22Rv1 (cell line): ENCODE measurements around the gene XPO4.
A peak's percentile ranks its signal among the peaks of the same experiment; 100 is the strongest.
"Not testable (repeated sequence)": the region's sequence is repeated elsewhere in the genome, so short reads cannot be mapped to it uniquely, and the experiment has no call there.

ENCODE experiments used
- H3K27ac ChIP-seq: fragments of 450-650 bp; 2 replicates; pipeline ENCODE4 v1.5.1; 2017
- ZFX ChIP-seq: fragments of 450-650 bp; IDR thresholded peaks from 2 replicates; pipeline ENCODE4 v1.6.1; 2017; ENCODE audit warnings: antibody characterized with exemption, borderline replicate concordance
- TF ChIP-seq, protein P1 (sequence below): fragments of 450-650 bp; IDR thresholded peaks from 2 replicates; pipeline ENCODE4 v1.5.1; 2017; ENCODE audit warnings: mild to moderate bottlenecking

The XPO4 gene

DNA sequence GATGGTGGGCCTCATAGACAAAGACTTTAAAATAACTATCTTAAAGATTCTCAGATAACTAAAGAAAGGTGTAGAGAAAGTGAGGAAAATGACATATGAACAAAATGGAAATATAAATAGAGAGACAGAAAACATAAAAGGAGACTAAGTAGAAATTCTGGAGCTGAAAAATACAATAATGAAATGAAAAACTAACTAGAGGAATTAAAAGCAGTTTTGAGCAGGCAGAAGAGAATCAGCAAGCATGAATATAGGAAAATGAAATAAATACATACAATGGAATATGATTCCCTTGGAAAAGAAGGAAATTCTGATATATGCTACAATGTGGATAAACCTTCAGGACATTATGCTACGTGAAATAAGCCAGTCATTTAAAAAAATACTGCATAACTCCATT, 132.7 kb downstream of the XPO4 start:
- H3K27ac ChIP-seq, result peak overlapping the region; percentile 45

DNA sequence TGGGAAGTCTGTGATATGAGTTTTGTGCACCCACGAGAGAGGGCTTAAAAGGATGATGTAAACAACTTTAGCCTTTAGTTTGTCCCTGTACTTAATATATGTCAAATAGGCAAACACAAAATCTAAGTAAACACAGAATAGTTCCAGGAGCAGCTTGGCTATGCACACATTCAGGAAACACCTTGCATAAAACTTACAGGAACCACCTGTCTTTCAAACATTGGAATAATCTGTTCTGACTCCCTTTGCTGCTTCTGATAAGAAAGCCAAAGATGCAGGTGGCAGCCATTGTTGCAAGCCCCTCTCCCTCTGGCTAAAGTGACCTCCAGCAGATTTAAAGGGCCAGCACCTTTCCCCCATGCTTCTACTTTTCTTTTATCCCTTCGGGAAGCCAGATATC, 133.5 kb downstream of the XPO4 start:
- peak overlapping the region; percentile 45 for H3K27ac ChIP-seq
- no peak for TF ChIP-seq ZFX
- TF ChIP-seq, protein P1, sequence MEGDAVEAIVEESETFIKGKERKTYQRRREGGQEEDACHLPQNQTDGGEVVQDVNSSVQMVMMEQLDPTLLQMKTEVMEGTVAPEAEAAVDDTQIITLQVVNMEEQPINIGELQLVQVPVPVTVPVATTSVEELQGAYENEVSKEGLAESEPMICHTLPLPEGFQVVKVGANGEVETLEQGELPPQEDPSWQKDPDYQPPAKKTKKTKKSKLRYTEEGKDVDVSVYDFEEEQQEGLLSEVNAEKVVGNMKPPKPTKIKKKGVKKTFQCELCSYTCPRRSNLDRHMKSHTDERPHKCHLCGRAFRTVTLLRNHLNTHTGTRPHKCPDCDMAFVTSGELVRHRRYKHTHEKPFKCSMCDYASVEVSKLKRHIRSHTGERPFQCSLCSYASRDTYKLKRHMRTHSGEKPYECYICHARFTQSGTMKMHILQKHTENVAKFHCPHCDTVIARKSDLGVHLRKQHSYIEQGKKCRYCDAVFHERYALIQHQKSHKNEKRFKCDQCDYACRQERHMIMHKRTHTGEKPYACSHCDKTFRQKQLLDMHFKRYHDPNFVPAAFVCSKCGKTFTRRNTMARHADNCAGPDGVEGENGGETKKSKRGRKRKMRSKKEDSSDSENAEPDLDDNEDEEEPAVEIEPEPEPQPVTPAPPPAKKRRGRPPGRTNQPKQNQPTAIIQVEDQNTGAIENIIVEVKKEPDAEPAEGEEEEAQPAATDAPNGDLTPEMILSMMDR, result no peak

More for the DNA sequence above, 132.7 kb downstream of the XPO4 start:
- TF ChIP-seq, protein P1, result no peak
- TF ChIP-seq ZFX, result no peak

DNA sequence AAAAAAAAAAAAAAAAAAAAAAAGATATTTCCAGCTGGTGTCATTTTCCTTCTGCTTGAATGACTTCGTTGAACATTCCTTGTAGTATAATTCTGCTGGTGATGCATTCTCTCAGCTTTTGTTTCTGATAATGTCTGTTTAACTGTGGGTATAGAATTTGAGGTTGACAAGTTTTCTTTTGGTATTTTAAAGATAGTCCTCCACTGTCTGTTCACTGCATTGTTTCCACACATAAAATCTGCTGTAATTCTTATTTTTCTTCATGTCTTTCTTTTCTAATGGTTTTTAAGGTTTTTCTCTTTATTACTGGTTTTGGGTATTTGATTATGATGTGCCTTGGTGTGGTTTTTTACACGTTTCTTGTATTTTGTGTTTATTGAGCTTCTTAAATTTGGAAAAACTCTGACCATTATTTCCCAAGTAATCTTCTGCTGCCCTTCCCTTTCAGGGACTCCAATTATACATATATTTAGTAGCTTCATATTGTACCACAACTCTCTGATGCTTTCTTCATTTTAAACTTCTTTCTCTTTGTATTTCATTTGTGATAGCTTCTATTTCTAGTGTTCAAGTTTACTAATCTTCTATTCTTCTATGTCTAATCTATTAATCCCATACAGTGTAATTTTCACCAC, 135.1 kb downstream of the XPO4 start:
- no peak for TF ChIP-seq ZFX
- TF ChIP-seq, protein P1, result no peak
- H3K27ac ChIP-seq, result no peak overlapping the region

DNA sequence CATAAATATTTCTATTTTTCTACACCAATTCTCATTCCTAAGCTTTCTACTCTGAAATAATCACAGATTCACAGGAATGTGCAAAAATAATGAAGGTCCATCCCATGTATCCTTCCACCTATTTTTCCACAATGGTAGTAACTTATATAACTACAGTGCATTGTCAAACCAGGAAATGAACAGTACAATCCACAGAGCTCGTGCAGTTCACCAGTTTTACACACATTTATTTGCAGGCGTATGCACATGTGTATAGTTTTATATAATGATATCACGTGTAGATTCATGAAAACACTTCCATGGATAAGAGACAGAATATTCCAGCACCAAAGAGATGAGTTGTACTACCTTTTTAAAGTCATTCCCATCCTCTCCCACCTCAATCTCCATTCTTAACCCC, 141.7 kb downstream of the XPO4 start:
- TF ChIP-seq, protein P1, result no peak
- no peak for TF ChIP-seq ZFX
- no peak overlapping the region for H3K27ac ChIP-seq

DNA sequence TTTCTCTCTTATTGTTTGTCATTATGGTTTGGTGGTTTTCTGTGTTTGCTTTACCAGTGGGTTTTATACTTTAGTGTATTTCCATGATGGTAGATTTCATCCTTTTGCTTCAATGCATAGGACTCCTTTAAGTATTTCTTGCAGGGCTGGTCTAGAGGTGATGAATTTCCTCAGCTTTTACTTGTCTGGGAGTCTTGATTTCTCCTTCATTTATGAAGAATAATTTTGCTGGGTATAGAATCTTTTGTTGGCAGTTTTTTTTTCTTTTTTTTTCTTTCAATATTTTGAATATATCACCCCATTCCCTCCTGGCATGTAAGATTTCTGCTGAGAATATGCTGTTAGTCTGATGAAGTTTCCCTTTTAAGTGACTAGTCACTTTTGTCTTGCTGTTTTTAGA, 148.5 kb downstream of the XPO4 start:
- no peak overlapping the region for H3K27ac ChIP-seq
- TF ChIP-seq, protein P1, result no peak
- TF ChIP-seq ZFX, result no peak

DNA sequence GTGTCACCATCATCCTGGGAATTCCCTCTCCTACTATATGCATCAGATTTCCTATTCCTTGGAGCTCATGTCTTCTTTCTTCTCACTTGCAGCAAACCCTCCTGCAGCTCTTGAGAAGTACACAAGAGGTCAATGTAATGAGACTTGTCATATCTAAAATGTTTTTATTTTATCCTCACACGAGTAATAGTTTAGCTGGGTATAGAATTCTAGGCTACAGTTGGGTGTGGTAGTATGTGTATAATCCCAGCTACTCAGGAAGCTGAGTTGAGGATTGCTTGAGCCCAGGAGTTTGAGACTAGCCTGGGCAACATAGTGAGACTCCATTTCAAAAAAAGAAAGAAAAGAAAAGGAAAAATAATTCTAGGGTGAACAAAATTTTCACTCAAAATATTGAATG, 153.2 kb downstream of the XPO4 start:
- TF ChIP-seq ZFX, result no peak
- TF ChIP-seq, protein P1, result no peak
- H3K27ac ChIP-seq, result no peak overlapping the region

DNA sequence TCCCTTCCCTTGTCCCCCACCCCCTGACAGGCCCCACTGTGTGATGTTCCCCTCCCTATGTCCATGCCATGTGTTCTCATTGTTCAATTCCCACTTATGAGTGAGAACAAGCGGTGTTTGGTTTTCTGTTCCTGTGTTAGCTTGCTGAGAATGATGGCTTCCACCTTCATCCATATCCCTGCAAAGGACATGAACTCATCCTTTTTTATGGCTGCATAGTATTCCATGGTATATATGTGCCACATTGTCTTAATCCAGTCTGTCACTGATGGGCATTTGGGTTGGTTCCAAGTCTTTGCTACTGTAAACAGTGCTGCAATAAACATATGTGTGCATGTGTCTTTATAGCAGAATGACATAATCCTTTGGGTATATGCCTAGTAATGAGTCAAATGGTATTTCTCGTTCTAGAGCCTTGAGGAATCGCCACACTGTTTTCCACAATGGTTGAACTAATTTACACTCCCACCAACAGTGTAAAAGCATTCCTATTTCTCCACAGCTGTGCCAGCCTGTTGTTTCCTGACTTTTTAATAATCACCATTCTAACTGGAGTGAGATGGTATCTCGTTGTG, 158.6 kb downstream of the XPO4 start:
- not testable (repeated sequence) for H3K27ac ChIP-seq

DNA sequence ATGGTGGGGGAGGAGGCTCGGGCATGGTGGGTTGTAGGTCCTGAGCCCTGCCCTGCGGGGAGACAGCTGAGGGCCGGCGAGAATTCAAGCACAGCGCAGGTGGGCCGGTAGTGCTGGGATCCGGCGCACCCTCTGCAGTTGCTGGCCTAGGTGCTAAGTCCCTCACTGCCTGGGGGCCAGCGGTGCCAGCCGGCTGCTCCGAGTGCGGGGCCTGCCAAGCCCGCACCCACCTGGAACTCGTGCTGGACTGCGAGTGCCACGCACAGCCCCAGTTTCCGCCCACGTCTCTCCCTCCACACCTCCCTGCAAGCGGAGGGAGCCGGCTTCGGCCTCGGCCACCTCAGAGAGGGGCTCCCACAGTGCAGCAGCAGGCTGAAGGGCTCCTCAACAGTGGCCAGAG, 162.5 kb downstream of the XPO4 start:
- TF ChIP-seq, protein P1, result no peak
- TF ChIP-seq ZFX, result no peak
- H3K27ac ChIP-seq, result no peak overlapping the region
